KMS-11 (cell line): ENCODE measurements around the gene ASPG.

Source experiments
- H2AFZ ChIP-seq: fragments of 200-600 bp; sonication (generic); 2 replicates; pipeline ENCODE4 v1.6.1; 2016; ENCODE audit warnings: antibody characterized with exemption, mixed run types, low read depth
- H3K27ac ChIP-seq: fragments of 200-600 bp; sonication (generic); 2 replicates; pipeline ENCODE4 v1.6.1; 2016; ENCODE audit warnings: mild to moderate bottlenecking, mixed run types
- H3K27me3 ChIP-seq: fragments of 200-600 bp; sonication (generic); 2 replicates; pipeline ENCODE4 v1.6.1; 2017; ENCODE audit warnings: mild to moderate bottlenecking, low read depth, mixed run types, moderate library complexity; ENCODE audit not compliant: insufficient read depth
- H3K36me3 ChIP-seq: fragments of 200-600 bp; sonication (generic); 2 replicates; pipeline ENCODE4 v1.6.1; 2017; ENCODE audit warnings: mild to moderate bottlenecking, mixed run types; ENCODE audit not compliant: insufficient read depth
- H3K4me1 ChIP-seq: fragments of 200-600 bp; sonication (generic); 2 replicates; pipeline ENCODE4 v1.6.1; 2016; ENCODE audit warnings: mild to moderate bottlenecking, low read depth, mixed run types; ENCODE audit not compliant: poor library complexity, severe bottlenecking
- H3K4me2 ChIP-seq: fragments of 200-600 bp; sonication (generic); 2 replicates; pipeline ENCODE4 v1.7.0; 2016; ENCODE audit warnings: mild to moderate bottlenecking, mixed run types
- H3K4me3 ChIP-seq: fragments of 200-600 bp; sonication (generic); IDR thresholded peaks from 2 replicates; pipeline ENCODE4 v1.6.1; 2017; ENCODE audit warnings: low read depth, low read length, mixed read lengths; ENCODE audit not compliant: insufficient read depth
- H3K79me2 ChIP-seq: fragments of 200-600 bp; sonication (generic); 2 replicates; pipeline ENCODE4 v1.6.1; 2016; ENCODE audit warnings: low read depth, mixed run types; ENCODE audit not compliant: insufficient read depth
- H3K9ac ChIP-seq: fragments of 200-600 bp; sonication (generic); 2 replicates; pipeline ENCODE4 v1.6.1; 2016; ENCODE audit warnings: mild to moderate bottlenecking, mixed run types
- H4K20me1 ChIP-seq: fragments of 200-600 bp; sonication (generic); 2 replicates; pipeline ENCODE4 v1.6.1; 2016; ENCODE audit warnings: mild to moderate bottlenecking, mixed run types; ENCODE audit not compliant: insufficient read depth
- CTCF ChIP-seq: fragments of 200-600 bp; sonication (generic); conservative IDR thresholded peaks from 2 replicates; pipeline ENCODE4 v1.6.1; 2017; ENCODE audit warnings: low read depth, mild to moderate bottlenecking, antibody characterized with exemption, low read length, moderate library complexity, mixed read lengths

The ASPG gene

GRCh38 chr14:104150136-104151025, 64.9 kb downstream of the ASPG start:
- Histone ChIP-seq H3K36me3 (no peaks in the 10 kb centered on the region), H3K27me3 (peaks cover 12% of the 10 kb centered on the region; the same call in 1 of the 2 replicates), H3K79me2 (no peaks in the 10 kb centered on the region), H2AFZ (no peak overlapping the region), H3K4me2 (no peak overlapping the region), H3K9ac (no peak overlapping the region), H4K20me1 (no peaks in the 10 kb centered on the region), H3K4me1 (no peaks in the 10 kb centered on the region), H3K4me3 (no peak overlapping the region), H3K27ac (no peak overlapping the region)
- no peak for TF ChIP-seq CTCF

GRCh38 chr14:104151026-104151381, 65.5 kb downstream of the ASPG start:
- Histone ChIP-seq H3K36me3 (no peaks in the 10 kb centered on the region), H3K9ac (no peak overlapping the region), H2AFZ (no peak overlapping the region), H3K4me3 (no peak overlapping the region), H3K27ac (no peak overlapping the region), H3K4me1 (no peaks in the 10 kb centered on the region), H4K20me1 (no peaks in the 10 kb centered on the region), H3K27me3 (peaks cover 11% of the 10 kb centered on the region; the same call in 1 of the 2 replicates), H3K4me2 (no peak overlapping the region), H3K79me2 (no peaks in the 10 kb centered on the region)
- TF ChIP-seq CTCF = no peak

- peaks cover 9% of the 10 kb centered on the region; the same call in 1 of the 2 replicates for H3K27me3 ChIP-seq
- H3K4me2 ChIP-seq = no peak overlapping the region
- no peak for TF ChIP-seq CTCF
- H3K4me3 ChIP-seq = no peak overlapping the region
- no peak overlapping the region for H2AFZ ChIP-seq
- H3K79me2 ChIP-seq = no peaks in the 10 kb centered on the region
- no peak overlapping the region for H3K9ac ChIP-seq
- H4K20me1 ChIP-seq = no peaks in the 10 kb centered on the region
- H3K27ac ChIP-seq = no peak overlapping the region
- H3K36me3 ChIP-seq = no peaks in the 10 kb centered on the region
- H3K4me1 ChIP-seq = no peaks in the 10 kb centered on the region
These were observed 66.2 kb downstream of the ASPG start for GRCh38 chr14:104151566-104152245.

- Histone ChIP-seq H3K4me2 (no peak overlapping the region), H3K9ac (no peak overlapping the region), H3K4me3 (no peak overlapping the region), H3K36me3 (no peaks in the 10 kb centered on the region), H2AFZ (no peak overlapping the region), H3K4me1 (no peaks in the 10 kb centered on the region), H3K27me3 (peaks cover 12% of the 10 kb centered on the region; the same call in 1 of the 2 replicates), H3K79me2 (no peaks in the 10 kb centered on the region), H4K20me1 (no peaks in the 10 kb centered on the region), H3K27ac (no peak overlapping the region)
- TF ChIP-seq CTCF = no peak
These were observed 66.7 kb downstream of the ASPG start for GRCh38 chr14:104152246-104152575.
